Endodermal cell (in vitro differentiated cells): Measurements from ENCODE around the gene DCC. TPM values are rescaled to one million over a fixed set of nuclear protein-coding genes. Genes with fewer than 3 reads are reported as not detected.

ENCODE experiments used
- DNase-seq: peaks from one replicate; pipeline ENCODE4 v3.0.0-alpha.2; 2017
- H3K27ac ChIP-seq: 2 replicates; pipeline ENCODE4 v1.5.1; 2013; ENCODE audit warnings: mild to moderate bottlenecking, low read depth, low read length, moderate library complexity
- H3K27me3 ChIP-seq: 2 replicates; pipeline ENCODE4 v1.6.1; 2013; ENCODE audit warnings: mild to moderate bottlenecking, low read length, moderate library complexity; ENCODE audit not compliant: insufficient read depth, control insufficient read depth, poor library complexity, severe bottlenecking
- H3K36me3 ChIP-seq: 2 replicates; pipeline ENCODE4 v1.7.0; 2013; ENCODE audit warnings: mild to moderate bottlenecking, low read length, moderate library complexity; ENCODE audit not compliant: control insufficient read depth, insufficient read depth
- H3K4me1 ChIP-seq: one replicate; pipeline ENCODE4 v1.7.0; 2013; ENCODE audit warnings: low read length; ENCODE audit not compliant: control insufficient read depth, insufficient read depth
- H3K4me3 ChIP-seq: 2 replicates; pipeline ENCODE4 v1.5.1; 2013; ENCODE audit warnings: mild to moderate bottlenecking, low read length, moderate library complexity
- H3K9ac ChIP-seq: 2 replicates; pipeline ENCODE4 v1.6.1; 2013; ENCODE audit warnings: mild to moderate bottlenecking, low read length, moderate library complexity; ENCODE audit not compliant: poor library complexity, severe bottlenecking; ENCODE audit errors: extremely low read depth
- H3K9me3 ChIP-seq: 2 replicates; pipeline ENCODE4 v1.6.1; 2013; ENCODE audit warnings: mild to moderate bottlenecking, low read length, moderate library complexity; ENCODE audit not compliant: control insufficient read depth
- H3K27ac Mint-ChIP-seq: 2 replicates; pipeline ENCODE4 v1.8.0; 2020; ENCODE audit warnings: mixed read lengths
- H3K27me3 Mint-ChIP-seq: 2 replicates; pipeline ENCODE4 v1.8.0; 2021; ENCODE audit warnings: mild to moderate bottlenecking, mixed read lengths; ENCODE audit not compliant: insufficient read depth
- H3K36me3 Mint-ChIP-seq: 2 replicates; pipeline ENCODE4 v1.8.0; 2020; ENCODE audit warnings: low read depth, mixed read lengths
- H3K4me1 Mint-ChIP-seq: 2 replicates; pipeline ENCODE4 v1.8.0; 2020; ENCODE audit warnings: mixed read lengths
- H3K4me3 Mint-ChIP-seq: 2 replicates; pipeline ENCODE4 v1.8.0; 2020; ENCODE audit warnings: mild to moderate bottlenecking, moderate library complexity, mixed read lengths
- H3K9me3 Mint-ChIP-seq: 2 replicates; pipeline ENCODE4 v1.8.0; 2020; ENCODE audit warnings: mild to moderate bottlenecking, mixed read lengths
- WGBS, 2 experiments: methylation state at CpG; one replicate each; pipeline versions ENCODE4 v1.1.5 to v1.1.7; 2013; ENCODE audit warnings: missing lambda C conversion rate in 2 of 2, mixed read lengths in 1 of 2; ENCODE audit not compliant: insufficient coverage in 1 of 2, insufficient read length in 1 of 2; 5-methylcytosine and 5-hydroxymethylcytosine counted together
- total RNA-seq, 2 donors: library from RNA; stranded (reverse); fragmentation: NEBNext Ultra II Directional in 1 of 2; extraction: Animal tissue kit (Norgen Biotek cat#: 25700) in 1 of 2; gene quantifications; 2 replicates in 1 of 2; 3 replicates in 1 of 2; pipeline ENCODE4 v1.2.1, GENCODE V29; 2021
- TF ChIP-seq, protein P1 (sequence below): fragments of 200-600 bp; sonication (generic); conservative IDR thresholded peaks from 2 replicates; pipeline ENCODE4 v1.5.0; 2021; ENCODE audit warnings: antibody characterized with exemption, mild to moderate bottlenecking

DCC gene
- total RNA-seq, 2 donors from 2014 or later, result 0.77 to 0.97 TPM

GRCh38 chr18:53080687-53081086 lies 740.7 kb downstream of the DCC start:
- H3K9ac ChIP-seq, result no peak overlapping the region
- no peak for DNase-seq
- no peak overlapping the region for H3K4me3 ChIP-seq
- Mint-ChIP-seq H3K4me3 (no peak overlapping the region), H3K4me1 (peaks cover 13% of the 10 kb centered on the region), H3K27ac (no peak overlapping the region), H3K27me3 (no peaks in the 10 kb centered on the region), H3K9me3 (no peaks in the 10 kb centered on the region), H3K36me3 (no peaks in the 10 kb centered on the region)
- peaks cover 6% of the 10 kb centered on the region for H3K27me3 ChIP-seq
- no peak overlapping the region for H3K27ac ChIP-seq
- TF ChIP-seq, protein P1, sequence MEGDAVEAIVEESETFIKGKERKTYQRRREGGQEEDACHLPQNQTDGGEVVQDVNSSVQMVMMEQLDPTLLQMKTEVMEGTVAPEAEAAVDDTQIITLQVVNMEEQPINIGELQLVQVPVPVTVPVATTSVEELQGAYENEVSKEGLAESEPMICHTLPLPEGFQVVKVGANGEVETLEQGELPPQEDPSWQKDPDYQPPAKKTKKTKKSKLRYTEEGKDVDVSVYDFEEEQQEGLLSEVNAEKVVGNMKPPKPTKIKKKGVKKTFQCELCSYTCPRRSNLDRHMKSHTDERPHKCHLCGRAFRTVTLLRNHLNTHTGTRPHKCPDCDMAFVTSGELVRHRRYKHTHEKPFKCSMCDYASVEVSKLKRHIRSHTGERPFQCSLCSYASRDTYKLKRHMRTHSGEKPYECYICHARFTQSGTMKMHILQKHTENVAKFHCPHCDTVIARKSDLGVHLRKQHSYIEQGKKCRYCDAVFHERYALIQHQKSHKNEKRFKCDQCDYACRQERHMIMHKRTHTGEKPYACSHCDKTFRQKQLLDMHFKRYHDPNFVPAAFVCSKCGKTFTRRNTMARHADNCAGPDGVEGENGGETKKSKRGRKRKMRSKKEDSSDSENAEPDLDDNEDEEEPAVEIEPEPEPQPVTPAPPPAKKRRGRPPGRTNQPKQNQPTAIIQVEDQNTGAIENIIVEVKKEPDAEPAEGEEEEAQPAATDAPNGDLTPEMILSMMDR, result no peak
- no peaks in the 10 kb centered on the region for H3K9me3 ChIP-seq
- H3K4me1 ChIP-seq, result peaks cover 4% of the 10 kb centered on the region
- WGBS, 2 experiments, result 71 to 83% methylated on average over 1 of the region's 2 CpGs
- H3K36me3 ChIP-seq, result no peaks in the 10 kb centered on the region

DNA sequence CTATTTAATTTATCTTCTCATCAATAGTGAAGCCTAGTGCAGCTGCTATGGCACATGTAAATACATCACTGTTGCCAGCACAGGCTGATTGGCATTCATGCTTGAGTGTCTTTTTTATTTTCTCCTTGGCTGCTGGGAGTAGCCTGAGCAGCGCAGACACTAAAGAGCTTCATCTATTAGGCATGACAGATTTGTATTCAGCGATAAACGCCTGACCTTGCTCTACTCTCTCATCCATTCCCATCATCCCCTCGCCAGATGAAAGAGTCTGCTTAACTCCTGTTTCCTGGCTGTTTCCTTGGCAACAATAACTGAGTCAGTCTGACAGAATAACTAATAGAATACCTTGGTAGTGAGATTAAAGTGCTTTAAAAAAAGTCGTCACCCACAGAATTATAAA lies 753.6 kb downstream of the DCC start:
- H3K36me3 ChIP-seq, result no peaks in the 10 kb centered on the region
- no peak overlapping the region for H3K9ac ChIP-seq
- H3K27me3 Mint-ChIP-seq, result no peaks in the 10 kb centered on the region
- no peak for DNase-seq
- H3K4me1 ChIP-seq, result no peaks in the 10 kb centered on the region
- no peaks in the 10 kb centered on the region for H3K9me3 Mint-ChIP-seq
- no peaks in the 10 kb centered on the region for H3K27me3 ChIP-seq
- TF ChIP-seq, protein P1, result no peak
- H3K36me3 Mint-ChIP-seq, result no peaks in the 10 kb centered on the region
- H3K4me1 Mint-ChIP-seq, result no peaks in the 10 kb centered on the region
- no peaks in the 10 kb centered on the region for H3K9me3 ChIP-seq
- no peak overlapping the region for H3K4me3 ChIP-seq
- WGBS, 2 experiments, result 71 to 90% methylated on average over 1 to 5 of the region's 5 CpGs
- no peak overlapping the region for H3K27ac Mint-ChIP-seq
- H3K27ac ChIP-seq, result peak overlapping the region; percentile 75
- no peak overlapping the region for H3K4me3 Mint-ChIP-seq

DNA sequence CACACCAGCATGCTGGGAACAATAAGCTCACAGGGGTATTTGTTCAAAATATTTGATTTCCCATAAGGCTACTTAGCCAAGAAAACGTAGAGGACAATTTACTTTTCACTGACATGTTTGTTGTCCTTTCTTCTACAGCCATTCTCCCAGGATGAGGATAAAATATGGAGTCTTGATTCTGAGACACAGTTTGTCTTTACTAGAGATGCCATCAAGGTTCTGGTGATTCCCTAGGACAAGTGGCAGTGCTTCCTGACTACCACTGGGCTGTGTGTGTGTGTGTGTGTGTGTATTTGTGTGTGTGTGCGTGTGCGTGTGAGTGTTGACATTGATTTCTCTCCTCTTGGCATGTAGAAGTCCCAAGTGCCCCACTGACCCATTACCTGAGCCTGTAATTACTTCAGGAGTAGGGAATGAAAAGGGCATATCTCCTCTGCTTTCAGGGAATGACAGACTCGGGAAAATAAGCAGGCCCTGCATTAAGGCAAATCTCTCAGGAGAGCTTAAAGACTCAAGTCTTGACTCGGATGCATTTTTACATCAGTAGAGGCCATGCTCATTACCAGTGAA lies 761.6 kb downstream of the DCC start:
- Mint-ChIP-seq H3K4me1 (no peaks in the 10 kb centered on the region), H3K27ac (no peak overlapping the region), H3K36me3 (no peaks in the 10 kb centered on the region), H3K9me3 (peaks cover 4% of the 10 kb centered on the region), H3K4me3 (no peak overlapping the region), H3K27me3 (no peaks in the 10 kb centered on the region)
- H3K36me3 ChIP-seq, result no peaks in the 10 kb centered on the region
- DNase-seq, result no peak
- TF ChIP-seq, protein P1, result no peak
- no peaks in the 10 kb centered on the region for H3K27me3 ChIP-seq
- 78 to 96% methylated on average over 2 to 4 of the region's 5 CpGs for WGBS, 2 experiments
- H3K27ac ChIP-seq, result no peak overlapping the region
- H3K4me1 ChIP-seq, result no peaks in the 10 kb centered on the region
- no peak overlapping the region for H3K4me3 ChIP-seq
- no peaks in the 10 kb centered on the region for H3K9me3 ChIP-seq
- no peak overlapping the region for H3K9ac ChIP-seq
